GM23248 (cell line): ENCODE data around the gene ALPK3.

Experiments
- EZH2 ChIP-seq: fragments of 200-600 bp; sonication (generic); IDR thresholded peaks from 2 replicates; pipeline ENCODE4 v1.6.1; 2018; ENCODE audit warnings: antibody characterized with exemption, mild to moderate bottlenecking; ENCODE audit not compliant: insufficient read depth, poor library complexity, severe bottlenecking
- EZH2phosphoT487 ChIP-seq: fragments of 200-600 bp; sonication (generic); IDR thresholded peaks from 2 replicates; pipeline ENCODE4 v1.6.1; 2018; ENCODE audit warnings: antibody characterized with exemption, moderate library complexity, mild to moderate bottlenecking, low read depth; ENCODE audit not compliant: insufficient read depth

- TF ChIP-seq EZH2, result no peak
- TF ChIP-seq EZH2phosphoT487, result no peak
Observed at GRCh38 chr15:84822653-84823281, 5.6 kb downstream of the ALPK3 start.
